Right renal cortex interstitium (tissue), 3 donors: ENCODE data around the gene CLTA. TPM values are rescaled to one million over a fixed set of nuclear protein-coding genes. Genes with fewer than 3 reads are reported as not detected.

Source experiments
- DNase-seq, 3 donors: peaks; one replicate each; pipeline ENCODE4 v3.0.0-alpha.2; 2013; ENCODE audit warnings: low read depth in 3 of 3, low spot score in 2 of 3
- polyA plus RNA-seq, 3 donors: library from polyadenylated mRNA; unstranded; fragments of 120-200 nt; gene quantifications; one replicate each; pipeline ENCODE4 v1.2.1, GENCODE V29; 2013; ENCODE audit not compliant: insufficient read length in 3 of 3

The CLTA gene
- polyA plus RNA-seq, 3 donors: 293 to 321 (median 302) TPM

DNA sequence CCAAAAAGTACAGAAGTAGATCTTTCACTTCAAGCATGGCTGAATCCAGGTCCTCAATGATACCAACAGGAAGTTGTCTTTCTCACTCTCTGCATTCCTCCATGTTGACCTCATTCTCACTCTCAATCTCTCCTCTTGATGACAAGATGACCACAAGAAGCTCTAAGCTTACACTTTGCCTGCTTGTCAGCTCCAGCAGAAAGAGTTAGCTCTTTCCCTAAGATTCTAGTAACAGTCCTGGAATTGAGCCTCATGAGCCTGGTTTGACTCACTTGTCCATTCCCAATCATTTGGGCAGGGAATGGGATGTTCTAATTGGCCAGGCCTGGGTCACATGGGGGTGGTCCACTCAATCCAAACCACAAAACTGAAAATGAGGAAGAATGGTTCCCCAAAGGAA, 3.3 kb upstream of the CLTA start:
- DNase-seq: no peak

GRCh38 chr9:36188212-36188611, 2.5 kb upstream of the CLTA start:
- no peak for DNase-seq

GRCh38 chr9:36189976-36190375, 745 bp upstream of the CLTA start:
- no peak for DNase-seq

- no peak for DNase-seq
Observed at GRCh38 chr9:36191290-36191645, 547 bp downstream of the CLTA start.

DNA sequence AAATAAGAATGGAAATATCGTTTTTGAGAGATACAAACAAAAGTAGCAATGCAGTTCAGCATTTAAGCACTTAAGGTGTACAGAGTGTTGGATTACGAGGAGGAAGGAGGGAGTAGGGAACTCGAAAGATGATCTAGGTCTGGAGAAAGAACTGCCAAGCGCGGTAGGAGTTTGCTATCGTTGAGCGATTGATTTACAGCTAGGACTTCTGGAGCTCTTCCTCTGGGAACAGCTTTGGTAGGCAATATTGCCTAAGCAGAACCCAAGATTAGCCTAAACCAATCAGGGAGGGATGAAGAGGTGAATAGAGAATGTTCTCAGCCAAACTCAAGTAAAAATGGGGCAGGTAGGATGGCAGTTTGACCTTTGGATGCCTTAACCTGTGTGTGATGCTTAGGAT, 965 bp downstream of the CLTA start:
- no peak for DNase-seq

DNA sequence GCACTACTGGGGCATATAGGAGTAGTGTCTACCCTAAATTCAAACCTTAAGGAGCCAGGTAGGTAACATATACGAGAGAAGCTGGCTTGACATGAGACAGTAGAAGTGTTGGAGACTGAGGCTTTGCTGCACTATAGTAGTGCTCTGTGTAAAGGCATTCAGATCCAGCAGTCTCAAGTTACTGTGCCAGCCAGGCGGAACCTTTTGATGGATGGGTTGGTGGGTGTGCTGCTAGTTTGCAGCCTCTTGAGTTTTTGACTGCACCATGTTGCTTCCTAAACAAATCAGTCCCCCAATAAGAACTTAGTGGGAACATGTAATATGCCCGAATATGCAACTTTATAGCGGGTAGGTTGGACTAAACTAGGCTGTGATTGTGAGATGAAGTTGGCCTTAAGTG, 1.5 kb downstream of the CLTA start:
- DNase-seq: no peak

DNA sequence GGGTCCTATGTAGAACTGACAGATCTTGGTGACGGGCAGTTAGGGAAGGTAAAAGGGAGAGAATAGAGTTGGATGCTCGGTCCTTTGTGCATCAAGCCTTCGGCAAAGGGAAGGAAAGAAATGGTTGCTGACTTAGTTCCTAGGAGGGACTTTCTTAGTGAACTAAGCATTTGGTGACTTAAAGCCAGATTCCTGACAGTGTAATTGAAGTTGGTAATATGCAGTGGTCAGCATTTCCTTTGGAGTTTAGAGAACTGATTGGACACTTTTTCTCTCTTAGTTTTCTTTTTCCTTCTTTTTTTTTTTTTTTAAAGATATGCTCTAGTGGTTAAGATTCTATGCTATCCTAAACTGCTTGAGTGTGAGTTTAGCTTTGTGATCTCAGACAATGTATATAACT, 2.3 kb downstream of the CLTA start:
- no peak for DNase-seq

GRCh38 chr9:36194326-36195000, 3.7 kb downstream of the CLTA start:
- DNase-seq: no peak

DNA sequence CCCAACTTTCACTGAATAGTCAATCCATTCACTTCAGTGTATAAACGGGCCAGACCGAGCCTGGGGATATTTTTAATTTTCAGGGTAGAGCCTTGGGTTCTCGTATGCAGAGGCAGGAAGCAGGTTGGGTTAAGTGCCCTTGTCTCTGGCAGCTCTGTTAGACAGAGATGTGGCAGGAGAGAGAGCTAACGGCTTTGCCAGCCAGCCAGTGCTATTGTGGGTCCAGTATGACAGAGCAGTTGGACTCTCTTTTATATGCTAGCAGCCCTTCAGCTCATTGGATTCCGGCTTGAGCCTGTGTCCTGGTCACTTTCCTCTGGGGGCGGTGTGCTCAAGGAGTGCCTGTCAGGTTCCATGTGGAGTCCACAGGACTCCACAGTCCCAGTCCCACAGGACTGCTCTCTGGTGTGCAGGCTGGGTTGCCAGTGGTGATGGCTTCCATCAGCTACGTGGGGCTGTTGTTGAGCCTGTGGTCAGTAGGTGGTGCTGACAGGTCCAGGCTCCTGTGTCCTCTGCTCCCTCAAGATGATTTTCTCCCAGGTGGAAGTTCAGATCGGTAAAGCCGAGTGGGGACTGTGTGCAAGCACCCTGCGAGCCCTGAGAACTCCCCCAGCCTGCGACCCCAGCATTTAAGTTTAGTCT, 14.3 kb downstream of the CLTA start:
- DNase-seq: no peak

GRCh38 chr9:36207016-36207415, 16.3 kb downstream of the CLTA start:
- DNase-seq: no peak

DNA sequence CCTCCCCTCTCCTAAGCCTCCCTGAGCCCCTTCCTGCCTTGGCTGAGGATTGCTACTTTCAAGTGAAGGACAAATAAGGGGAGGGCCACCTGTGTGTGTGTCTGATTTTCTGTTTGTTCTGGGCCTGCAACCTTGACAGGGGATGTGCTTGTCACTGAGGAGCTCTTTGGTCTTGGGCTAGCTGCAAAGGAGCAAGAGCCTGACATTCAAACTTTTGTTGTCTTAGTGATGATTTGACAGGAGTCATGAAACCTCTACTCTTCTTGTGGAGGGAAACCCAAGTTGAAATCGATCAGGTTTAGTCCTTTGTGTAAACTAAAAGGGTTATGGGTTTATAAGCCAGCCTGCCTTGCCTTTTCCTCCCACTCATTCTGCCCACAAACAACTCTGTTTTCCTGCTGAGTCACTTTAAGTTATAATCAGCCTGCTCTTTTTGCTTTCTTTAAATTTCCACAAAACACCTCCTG, 16.9 kb downstream of the CLTA start:
- no peak for DNase-seq

DNA sequence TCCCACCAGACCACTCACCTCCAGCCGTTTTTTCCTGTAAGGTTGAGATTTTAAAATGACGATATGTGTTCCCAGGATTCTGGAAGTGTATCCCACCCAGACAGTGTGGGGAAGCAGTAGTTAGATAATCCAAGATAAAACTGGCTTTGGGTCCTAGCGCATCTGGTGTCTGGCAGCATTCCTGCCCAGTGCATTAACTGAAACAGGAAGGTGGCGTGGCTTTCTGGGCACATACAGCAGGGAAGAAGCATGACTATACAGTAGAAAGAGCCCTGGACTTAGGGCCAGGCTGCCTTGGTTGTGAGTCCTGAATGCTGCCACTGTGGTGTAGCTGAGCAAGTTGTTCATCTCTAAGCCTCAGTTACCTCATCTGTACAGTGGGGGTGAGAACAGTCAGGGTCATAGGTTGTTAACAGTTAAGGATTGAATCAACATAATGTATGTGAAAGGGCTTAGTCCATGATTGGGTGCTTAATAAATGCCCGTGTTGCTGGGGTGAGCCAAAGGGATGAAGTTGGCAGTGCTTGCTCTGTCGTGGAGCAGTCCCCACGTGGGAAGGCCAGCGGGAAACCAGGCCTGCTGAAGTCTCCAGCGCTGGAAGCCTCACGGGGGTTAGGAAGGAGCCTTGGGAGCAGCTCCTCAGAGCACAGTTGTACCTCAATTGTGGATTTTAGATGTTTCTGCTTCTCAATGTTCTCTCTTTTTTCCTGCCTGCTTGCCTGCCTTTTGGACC, 18.0 kb downstream of the CLTA start:
- no peak for DNase-seq

GRCh38 chr9:36210722-36211121, 20.0 kb downstream of the CLTA start:
- DNase-seq: no peak

DNA sequence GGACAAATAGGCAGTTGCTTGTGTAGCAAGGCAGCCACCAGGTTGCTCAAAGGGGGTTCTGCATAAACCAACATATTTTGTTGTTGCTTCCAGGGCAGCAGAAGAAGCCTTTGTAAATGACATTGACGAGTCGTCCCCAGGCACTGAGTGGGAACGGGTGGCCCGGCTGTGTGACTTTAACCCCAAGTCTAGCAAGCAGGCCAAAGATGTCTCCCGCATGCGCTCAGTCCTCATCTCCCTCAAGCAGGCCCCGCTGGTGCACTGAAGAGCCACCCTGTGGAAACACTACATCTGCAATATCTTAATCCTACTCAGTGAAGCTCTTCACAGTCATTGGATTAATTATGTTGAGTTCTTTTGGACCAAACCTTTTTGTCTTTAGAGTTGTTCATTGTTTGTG, 20.8 kb downstream of the CLTA start:
- no peak for DNase-seq

- no peak for DNase-seq
Observed at GRCh38 chr9:36213387-36213786, 22.7 kb downstream of the CLTA start.

DNA sequence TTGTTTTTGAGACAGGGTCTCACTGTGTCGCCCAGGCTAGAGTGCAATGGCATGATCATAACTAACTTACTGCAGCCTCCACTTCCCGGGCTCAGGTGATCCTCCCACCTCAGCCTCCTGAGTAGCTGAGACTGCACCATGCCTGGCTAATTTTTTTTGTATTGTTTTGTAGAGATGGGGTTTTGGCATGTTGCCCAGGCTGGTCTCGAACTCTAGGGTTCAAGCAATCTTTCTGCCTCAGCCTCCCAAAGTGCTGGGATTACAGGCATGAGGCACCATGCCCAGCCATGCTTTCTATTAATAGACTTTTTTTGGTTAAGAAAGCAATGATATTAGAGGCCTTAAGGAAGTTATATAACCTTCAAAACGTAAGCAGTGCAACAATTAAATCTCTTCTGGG, 23.3 kb downstream of the CLTA start:
- no peak for DNase-seq

DNA sequence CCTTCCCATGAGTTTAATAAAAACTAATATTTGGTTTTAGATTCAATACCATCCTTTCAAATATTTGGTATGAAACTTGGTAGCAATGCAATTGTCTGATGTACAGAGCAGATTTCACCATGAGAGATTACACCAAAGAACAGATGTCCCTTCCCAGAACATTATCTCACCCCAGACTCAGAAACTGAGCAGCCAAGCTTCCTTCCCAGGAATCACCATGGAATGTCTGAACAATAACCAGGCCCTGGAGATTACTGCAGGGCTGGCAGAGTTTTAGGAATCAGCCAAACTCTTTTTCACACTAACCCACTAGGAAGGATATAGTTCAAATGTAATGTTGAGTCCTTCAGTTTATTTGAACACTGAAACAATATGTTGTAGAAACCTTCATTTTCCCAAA, 23.9 kb downstream of the CLTA start:
- no peak for DNase-seq

- DNase-seq: no peak
Observed at GRCh38 chr9:36217256-36217968, 26.7 kb downstream of the CLTA start.

- DNase-seq: no peak
Observed at GRCh38 chr9:36218011-36218410, 27.3 kb downstream of the CLTA start.

- DNase-seq: no peak
Observed at GRCh38 chr9:36218411-36218901, 27.7 kb downstream of the CLTA start.

DNA sequence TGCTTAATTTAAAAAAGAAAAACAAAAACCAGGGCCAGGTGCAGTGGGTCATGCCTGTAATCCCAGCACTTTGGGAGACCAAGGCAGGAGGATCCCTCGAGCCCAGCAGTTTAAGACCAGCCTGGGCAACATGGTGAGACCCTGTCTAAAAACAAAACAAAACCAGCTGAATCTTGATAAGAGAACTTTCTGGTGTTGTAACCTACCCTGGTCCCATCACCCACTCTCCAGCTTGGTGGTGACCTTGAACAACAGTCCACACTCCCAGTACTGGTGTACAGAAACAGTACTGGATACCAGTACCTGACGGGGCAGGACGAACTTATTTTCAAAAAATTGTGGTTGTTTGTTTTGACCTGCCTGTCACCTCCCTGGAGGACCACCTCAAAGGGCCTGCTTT, 30.9 kb downstream of the CLTA start:
- DNase-seq: no peak
